ENCODE results near the gene SLC7A1. TPM values are rescaled to one million over a fixed set of nuclear protein-coding genes. Genes with fewer than 3 reads are reported as not detected.
A peak's percentile ranks its signal among the peaks of the same experiment; 100 is the strongest.

Gene SLC7A1
- total and polyA plus RNA-seq, 5 donors = 4.5 to 43.1 (median 12.0) TPM

GRCh38 chr13:29509999-29510589, 85.4 kb downstream of the SLC7A1 start:
- whole genome bisulfite sequencing = 93% methylated on average over 14 of the region's 14 CpGs
- Histone ChIP-seq H3K27ac (ENCODE audit: low read length) (no peak overlapping the region), H3K4me1 (ENCODE audit: control insufficient read depth, insufficient read depth, low read length) (no peaks in the 10 kb centered on the region), H3K9me3 (ENCODE audit: control insufficient read depth, low read length) (no peaks in the 10 kb centered on the region), H3K27me3 (ENCODE audit: control insufficient read depth, insufficient read depth) (no peaks in the 10 kb centered on the region), H3K4me3 (ENCODE audit: low read length) (no peak overlapping the region)
- DNase-seq (no peak), ATAC-seq (no peak)
- intact Hi-C loops (cut with DNase I) = loop anchor here (2.0 to 10.0 kb wide), 5 partner anchors 197 to 607 kb away; no protein-coding TSS in a partner anchor

- ATAC-seq = peak in 1 of 2 donors; percentile 6
- no peak overlapping the region for H3K27ac ChIP-seq (ENCODE audit: low read length)
- intact Hi-C loops (cut with DNase I) = loop anchor here (2.0 to 10.0 kb wide), 5 partner anchors 198 to 608 kb away; no protein-coding TSS in a partner anchor
- no peaks in the 10 kb centered on the region for H3K27me3 ChIP-seq (ENCODE audit: control insufficient read depth, insufficient read depth)
- no peaks in the 10 kb centered on the region for H3K9me3 ChIP-seq (ENCODE audit: control insufficient read depth, low read length)
- H3K4me1 ChIP-seq (ENCODE audit: control insufficient read depth, insufficient read depth, low read length) = no peaks in the 10 kb centered on the region
- WGBS = 63% methylated on average over 4 of the region's 4 CpGs
- H3K4me3 ChIP-seq (ENCODE audit: low read length) = no peak overlapping the region
- no peak for DNase-seq
These were observed 86.6 kb downstream of the SLC7A1 start for GRCh38 chr13:29508876-29509252.

GRCh38 chr13:29508130-29508875, 87.2 kb downstream of the SLC7A1 start:
- Histone ChIP-seq H3K4me1 (ENCODE audit: control insufficient read depth, insufficient read depth, low read length) (no peaks in the 10 kb centered on the region), H3K9me3 (ENCODE audit: control insufficient read depth, low read length) (no peaks in the 10 kb centered on the region), H3K27me3 (ENCODE audit: control insufficient read depth, insufficient read depth) (no peaks in the 10 kb centered on the region), H3K27ac (ENCODE audit: low read length) (peak overlapping the region; percentile 3), H3K4me3 (ENCODE audit: low read length) (no peak overlapping the region)
- ATAC-seq (peak; percentile 83 to 84), DNase-seq (peak; percentile 86 to 95 (median 95))
- 22% methylated on average over 16 of the region's 16 CpGs for WGBS
- intact Hi-C loops (cut with DNase I) = loop anchor here (2.0 to 10.0 kb wide), 5 partner anchors 199 to 609 kb away; no protein-coding TSS in a partner anchor

- no peak overlapping the region for H3K27ac ChIP-seq (ENCODE audit: low read length)
- H3K27me3 ChIP-seq (ENCODE audit: control insufficient read depth, insufficient read depth) = no peaks in the 10 kb centered on the region
- no peaks in the 10 kb centered on the region for H3K4me1 ChIP-seq (ENCODE audit: control insufficient read depth, insufficient read depth, low read length)
- H3K4me3 ChIP-seq (ENCODE audit: low read length) = no peak overlapping the region
- ATAC-seq = peak; percentile 2 to 8
- no peak for DNase-seq
- no peaks in the 10 kb centered on the region for H3K9me3 ChIP-seq (ENCODE audit: control insufficient read depth, low read length)
- WGBS = 59% methylated on average over 14 of the region's 14 CpGs
- intact Hi-C loops (cut with DNase I) = loop anchor here in 3 of 4 donors (5.0 to 10.0 kb wide), 4 partner anchors 200 to 610 kb away; no protein-coding TSS in a partner anchor
These were observed 88.1 kb downstream of the SLC7A1 start for GRCh38 chr13:29507356-29507755.

GRCh38 chr13:29505950-29506349, 89.5 kb downstream of the SLC7A1 start:
- intact Hi-C loops (cut with DNase I) = loop anchor here in 3 of 4 donors (5.0 to 10.0 kb wide), 4 partner anchors 201 to 611 kb away; no protein-coding TSS in a partner anchor
- no peaks in the 10 kb centered on the region for H3K9me3 ChIP-seq (ENCODE audit: control insufficient read depth, low read length)
- ATAC-seq = no peak
- H3K27me3 ChIP-seq (ENCODE audit: control insufficient read depth, insufficient read depth) = no peaks in the 10 kb centered on the region
- H3K4me1 ChIP-seq (ENCODE audit: control insufficient read depth, insufficient read depth, low read length) = no peaks in the 10 kb centered on the region
- 78% methylated on average over 10 of the region's 10 CpGs for WGBS
- H3K4me3 ChIP-seq (ENCODE audit: low read length) = no peak overlapping the region
- no peak for DNase-seq
- H3K27ac ChIP-seq (ENCODE audit: low read length) = no peak overlapping the region

GRCh38 chr13:29505511-29505910, 90.0 kb downstream of the SLC7A1 start:
- no peaks in the 10 kb centered on the region for H3K9me3 ChIP-seq (ENCODE audit: control insufficient read depth, low read length)
- H3K4me1 ChIP-seq (ENCODE audit: control insufficient read depth, insufficient read depth, low read length) = no peaks in the 10 kb centered on the region
- no peak overlapping the region for H3K4me3 ChIP-seq (ENCODE audit: low read length)
- no peak for ATAC-seq
- DNase-seq = no peak
- no peak overlapping the region for H3K27ac ChIP-seq (ENCODE audit: low read length)
- WGBS = 81% methylated on average over 17 of the region's 17 CpGs
- H3K27me3 ChIP-seq (ENCODE audit: control insufficient read depth, insufficient read depth) = no peaks in the 10 kb centered on the region
- intact Hi-C loops (cut with DNase I) = loop anchor here in 3 of 4 donors (5.0 to 10.0 kb wide), 4 partner anchors 202 to 612 kb away; no protein-coding TSS in a partner anchor

GRCh38 chr13:29504691-29505090, 90.8 kb downstream of the SLC7A1 start:
- H3K4me3 ChIP-seq (ENCODE audit: low read length) = no peak overlapping the region
- intact Hi-C loops (cut with DNase I) = loop anchor here in 3 of 4 donors (5.0 to 10.0 kb wide), 4 partner anchors 203 to 613 kb away; no protein-coding TSS in a partner anchor
- H3K4me1 ChIP-seq (ENCODE audit: control insufficient read depth, insufficient read depth, low read length) = no peaks in the 10 kb centered on the region
- no peaks in the 10 kb centered on the region for H3K27me3 ChIP-seq (ENCODE audit: control insufficient read depth, insufficient read depth)
- H3K9me3 ChIP-seq (ENCODE audit: control insufficient read depth, low read length) = no peaks in the 10 kb centered on the region
- DNase-seq (no peak), ATAC-seq (no peak)
- no peak overlapping the region for H3K27ac ChIP-seq (ENCODE audit: low read length)
- 94% methylated on average over 15 of the region's 15 CpGs for WGBS

GRCh38 chr13:29503041-29503837, 92.2 kb downstream of the SLC7A1 start:
- Histone ChIP-seq H3K4me3 (ENCODE audit: low read length) (no peak overlapping the region), H3K27ac (ENCODE audit: low read length) (no peak overlapping the region), H3K4me1 (ENCODE audit: control insufficient read depth, insufficient read depth, low read length) (no peaks in the 10 kb centered on the region), H3K9me3 (ENCODE audit: control insufficient read depth, low read length) (no peaks in the 10 kb centered on the region), H3K27me3 (ENCODE audit: control insufficient read depth, insufficient read depth) (no peaks in the 10 kb centered on the region)
- intact Hi-C loops (cut with DNase I) = loop anchor here in 1 of 4 donors (10.0 kb wide), 1 partner anchor 342 kb away; no protein-coding TSS in a partner anchor
- DNase-seq (peak in 2 of 3 donors; percentile 46 to 78), ATAC-seq (peak in 1 of 2 donors; percentile 36)
- 57% methylated on average over 32 of the region's 32 CpGs for WGBS

GRCh38 chr13:29502391-29503008, 93.0 kb downstream of the SLC7A1 start:
- H3K4me1 ChIP-seq (ENCODE audit: control insufficient read depth, insufficient read depth, low read length) = no peaks in the 10 kb centered on the region
- ATAC-seq (no peak), DNase-seq (no peak)
- no peaks in the 10 kb centered on the region for H3K9me3 ChIP-seq (ENCODE audit: control insufficient read depth, low read length)
- 83% methylated on average over 13 of the region's 13 CpGs for WGBS
- no peaks in the 10 kb centered on the region for H3K27me3 ChIP-seq (ENCODE audit: control insufficient read depth, insufficient read depth)
- intact Hi-C loops (cut with DNase I) = loop anchor here in 1 of 4 donors (10.0 kb wide), 1 partner anchor 342 kb away; no protein-coding TSS in a partner anchor
- no peak overlapping the region for H3K27ac ChIP-seq (ENCODE audit: low read length)
- no peak overlapping the region for H3K4me3 ChIP-seq (ENCODE audit: low read length)

GRCh38 chr13:29501674-29502073, 93.8 kb downstream of the SLC7A1 start:
- intact Hi-C loops (cut with DNase I) = loop anchor here in 1 of 4 donors (10.0 kb wide), 1 partner anchor 343 kb away; no protein-coding TSS in a partner anchor
- Histone ChIP-seq H3K9me3 (ENCODE audit: control insufficient read depth, low read length) (no peaks in the 10 kb centered on the region), H3K4me1 (ENCODE audit: control insufficient read depth, insufficient read depth, low read length) (no peaks in the 10 kb centered on the region), H3K27me3 (ENCODE audit: control insufficient read depth, insufficient read depth) (no peaks in the 10 kb centered on the region), H3K4me3 (ENCODE audit: low read length) (no peak overlapping the region), H3K27ac (ENCODE audit: low read length) (no peak overlapping the region)
- ATAC-seq (no peak), DNase-seq (no peak)
- 87% methylated on average over 4 of the region's 4 CpGs for WGBS

Data from right cardiac atrium (tissue), 5 donors.